BJ (cell line): Measurements from ENCODE around the gene RBM42. TPM values are rescaled to one million over a fixed set of nuclear protein-coding genes. Genes with fewer than 3 reads are reported as not detected.

ENCODE experiments used
- CTCF ChIA-PET: fragments of 350-600 bp; formaldehyde crosslinking; extraction: SDS; loops from one replicate; lab custom pipeline; 2021; ENCODE audit warnings: antibody characterized with exemption, inconsistent platforms; lab: Yijun Ruan, JAX
- POLR2A ChIA-PET: fragments of 300-600 bp; sonication (Branson Sonifier 250); formaldehyde crosslinking; extraction: SDS; loops from one replicate; lab custom pipeline; 2021; ENCODE audit warnings: antibody characterized with exemption; lab: Charles Lee
- DNase-seq: peaks from one replicate; pipeline ENCODE4 v3.0.0-alpha.2; 2011; ENCODE audit warnings: low read depth
- H3K27me3 ChIP-seq: 2 replicates; pipeline ENCODE4 v1.6.0; 2011; ENCODE audit warnings: low read length; ENCODE audit not compliant: control insufficient read depth, insufficient read depth
- H3K36me3 ChIP-seq: 2 replicates; pipeline ENCODE4 v1.5.1; 2011; ENCODE audit warnings: low read length; ENCODE audit not compliant: control insufficient read depth, insufficient read depth
- H3K4me3 ChIP-seq: 2 replicates; pipeline ENCODE4 v1.5.1; 2011; ENCODE audit warnings: low read depth, mild to moderate bottlenecking, control low read depth, low read length
- polyA plus RNA-seq: library from polyadenylated mRNA; depleted of rRNA; stranded (reverse); fragments of >200 nt; gene quantifications from 2 replicates; pipeline ENCODE4 v1.2.3, GENCODE V29; 2011
- TF ChIP-seq, protein P1 (sequence below): IDR thresholded peaks from 2 replicates; pipeline ENCODE4 v1.5.1; 2011; ENCODE audit warnings: low read depth, mild to moderate bottlenecking, control low read depth, inconsistent platforms, low read length, moderate library complexity; ENCODE audit not compliant: insufficient read depth

The RBM42 gene
- polyA plus RNA-seq, 1 experiment: 52.6 TPM

DNA sequence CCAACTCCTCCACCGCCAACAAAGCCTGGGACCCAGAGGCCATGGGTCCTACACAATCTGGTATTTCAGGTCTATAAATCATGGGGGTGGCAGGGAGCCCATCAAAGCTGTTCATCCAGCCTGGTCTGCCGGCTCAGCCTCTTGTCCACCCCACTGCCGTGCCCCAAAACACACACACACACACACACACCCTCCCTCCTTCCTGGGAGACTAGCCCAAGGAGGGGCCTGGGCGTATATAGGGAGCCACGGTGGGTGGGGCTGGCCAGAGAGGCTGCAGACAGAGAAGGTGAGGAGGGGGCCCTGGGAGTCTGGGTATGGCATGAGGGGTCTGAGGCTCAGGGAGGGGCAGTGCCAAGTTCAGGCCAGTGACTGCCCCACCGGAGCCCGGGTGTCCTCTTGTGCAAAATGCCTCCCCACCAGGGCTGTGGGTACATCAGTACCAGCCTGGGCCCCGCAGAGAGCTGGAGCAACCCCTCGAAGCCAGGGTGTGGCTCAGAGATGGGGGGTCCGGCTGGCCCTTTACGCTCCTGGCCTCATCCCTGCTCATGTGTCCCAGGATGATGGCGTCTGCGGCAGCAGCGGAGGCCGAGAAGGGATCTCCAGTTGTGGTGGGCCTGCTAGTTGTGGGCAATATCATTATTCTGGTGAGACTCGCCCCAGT is 37.5 kb downstream of the RBM42 start, which contains the start of gene UPK1A:
Gene UPK1A, plus strand, starts transcription at position 267 of the 663 bp plus-strand sequence. Its CDS starts 296 bp downstream, at position 563.
- TF ChIP-seq, protein P1, sequence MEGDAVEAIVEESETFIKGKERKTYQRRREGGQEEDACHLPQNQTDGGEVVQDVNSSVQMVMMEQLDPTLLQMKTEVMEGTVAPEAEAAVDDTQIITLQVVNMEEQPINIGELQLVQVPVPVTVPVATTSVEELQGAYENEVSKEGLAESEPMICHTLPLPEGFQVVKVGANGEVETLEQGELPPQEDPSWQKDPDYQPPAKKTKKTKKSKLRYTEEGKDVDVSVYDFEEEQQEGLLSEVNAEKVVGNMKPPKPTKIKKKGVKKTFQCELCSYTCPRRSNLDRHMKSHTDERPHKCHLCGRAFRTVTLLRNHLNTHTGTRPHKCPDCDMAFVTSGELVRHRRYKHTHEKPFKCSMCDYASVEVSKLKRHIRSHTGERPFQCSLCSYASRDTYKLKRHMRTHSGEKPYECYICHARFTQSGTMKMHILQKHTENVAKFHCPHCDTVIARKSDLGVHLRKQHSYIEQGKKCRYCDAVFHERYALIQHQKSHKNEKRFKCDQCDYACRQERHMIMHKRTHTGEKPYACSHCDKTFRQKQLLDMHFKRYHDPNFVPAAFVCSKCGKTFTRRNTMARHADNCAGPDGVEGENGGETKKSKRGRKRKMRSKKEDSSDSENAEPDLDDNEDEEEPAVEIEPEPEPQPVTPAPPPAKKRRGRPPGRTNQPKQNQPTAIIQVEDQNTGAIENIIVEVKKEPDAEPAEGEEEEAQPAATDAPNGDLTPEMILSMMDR: no peak
- no peak for DNase-seq
- POLR2A ChIA-PET: no interaction called here
- Histone ChIP-seq H3K4me3 (no peak within 1 kb of the TSS), H3K27me3 (peaks cover 6% of the 10 kb centered on the region), H3K36me3 (peaks cover 1% of the 10 kb centered on the region)
- CTCF ChIA-PET: no interaction called here

DNA sequence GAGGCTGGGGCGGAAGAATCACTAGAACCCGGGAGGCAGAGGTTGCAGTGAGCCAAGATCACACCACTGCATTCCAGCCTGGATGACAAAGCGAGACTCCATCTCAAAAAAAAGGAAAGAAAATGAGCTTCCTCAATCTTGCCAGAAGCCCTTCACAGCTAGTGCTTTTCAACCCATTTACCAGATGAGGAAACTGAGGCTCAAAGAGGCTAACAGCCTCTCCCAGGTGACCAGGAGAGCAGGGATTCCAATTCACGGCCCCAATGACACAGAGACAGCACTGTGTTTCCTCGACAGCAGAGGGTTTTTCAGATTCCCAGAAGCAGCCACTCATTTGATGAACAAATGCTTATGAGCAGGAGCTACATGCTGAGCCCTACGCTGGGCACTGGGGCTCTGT is 40.7 kb downstream of the RBM42 start:
- ChIA-PET CTCF (interaction anchor here (1.5 kb wide), 1 partner anchor 15 kb away, joined by 3 read pairs; no protein-coding TSS in a partner anchor), POLR2A (no interaction called here)
- TF ChIP-seq, protein P1: no peak
- no peak for DNase-seq
- no peaks in the 10 kb centered on the region for H3K36me3 ChIP-seq
- H3K4me3 ChIP-seq: no peak overlapping the region
- peaks cover 6% of the 10 kb centered on the region for H3K27me3 ChIP-seq

DNA sequence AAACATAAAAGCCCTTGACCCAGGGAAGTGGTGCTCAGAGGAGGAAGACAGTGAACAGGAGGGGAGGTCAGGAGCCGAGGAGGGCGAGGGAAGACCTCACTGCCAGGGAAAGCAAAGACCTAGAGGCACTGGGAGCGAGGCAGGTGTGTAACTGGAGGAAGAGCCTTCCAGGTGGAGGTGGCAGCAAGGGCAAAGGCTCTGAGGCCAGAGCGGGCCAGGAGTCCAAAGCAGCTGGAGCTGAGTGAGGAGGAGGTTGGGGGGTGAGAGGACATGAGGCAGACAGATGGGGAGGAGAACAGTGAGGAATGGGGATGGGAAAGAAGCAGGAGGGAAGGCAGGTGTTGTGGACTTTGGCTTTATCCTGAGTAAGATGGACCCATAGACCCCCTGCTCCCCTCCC is 41.1 kb downstream of the RBM42 start:
- TF ChIP-seq, protein P1: no peak
- Histone ChIP-seq H3K27me3 (peaks cover 6% of the 10 kb centered on the region), H3K4me3 (no peak overlapping the region), H3K36me3 (no peaks in the 10 kb centered on the region)
- POLR2A ChIA-PET: no interaction called here
- CTCF ChIA-PET: interaction anchor here (1.5 kb wide), 1 partner anchor 15 kb away, joined by 3 read pairs; no protein-coding TSS in a partner anchor
- DNase-seq: no peak

DNA sequence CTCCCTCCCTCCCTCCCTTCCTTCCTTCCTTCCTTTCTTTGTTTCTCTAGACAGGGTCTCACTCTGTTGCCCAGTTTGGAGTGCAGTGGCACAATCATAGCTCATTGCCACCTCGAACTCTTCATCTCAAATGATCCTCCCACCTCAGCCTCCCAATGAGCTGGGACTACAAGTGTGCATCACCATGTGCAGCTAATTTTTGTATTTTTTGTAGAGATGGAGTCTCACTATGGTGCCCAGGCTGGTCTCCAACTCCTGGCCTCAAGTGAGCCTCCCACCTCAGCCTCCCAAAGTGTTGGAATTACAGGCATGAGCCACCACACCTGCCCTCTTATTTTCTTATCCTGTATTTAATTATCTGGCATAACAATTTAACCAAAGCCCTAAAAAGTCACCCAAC is 41.9 kb downstream of the RBM42 start:
- TF ChIP-seq, protein P1: no peak
- CTCF ChIA-PET: no interaction called here
- peaks cover 6% of the 10 kb centered on the region for H3K27me3 ChIP-seq
- POLR2A ChIA-PET: no interaction called here
- no peak overlapping the region for H3K4me3 ChIP-seq
- DNase-seq: no peak
- no peaks in the 10 kb centered on the region for H3K36me3 ChIP-seq

DNA sequence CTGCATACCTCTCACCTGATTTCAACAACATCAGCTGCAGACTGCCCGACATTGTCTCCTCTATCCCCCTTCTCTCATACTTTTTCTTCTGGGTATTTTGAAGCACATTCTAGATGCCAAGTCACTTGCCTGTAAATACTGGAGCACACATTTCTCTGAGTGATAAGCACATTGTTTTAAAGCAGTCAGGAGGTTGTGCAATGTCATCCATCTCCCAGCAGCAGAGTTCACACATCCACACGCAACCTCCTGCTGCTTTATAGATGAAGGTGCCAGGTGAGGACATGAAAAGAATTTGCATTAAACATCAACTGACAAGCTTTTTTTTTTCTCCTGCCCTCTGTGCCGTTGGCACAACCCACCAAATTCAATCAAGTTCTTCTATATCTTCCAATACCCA is 43.0 kb downstream of the RBM42 start:
- TF ChIP-seq, protein P1: no peak
- no peak overlapping the region for H3K4me3 ChIP-seq
- DNase-seq: no peak
- POLR2A ChIA-PET: no interaction called here
- CTCF ChIA-PET: no interaction called here
- no peaks in the 10 kb centered on the region for H3K36me3 ChIP-seq
- H3K27me3 ChIP-seq: peaks cover 6% of the 10 kb centered on the region
